SK-N-SH (cell line): ENCODE measurements around the gene BCL6B. TPM values are rescaled to one million over a fixed set of nuclear protein-coding genes. Genes with fewer than 3 reads are reported as not detected.

ENCODE experiments used
- CTCF ChIA-PET: fragments of 300-600, 350-600 bp; formaldehyde crosslinking; extraction: SDS; loops from one replicate; lab custom pipeline; 2021; lab: Yijun Ruan, JAX
- POLR2A ChIA-PET: fragments of 350-600 bp; sonication (Branson Sonifier 250); formaldehyde crosslinking; extraction: SDS; loops from one replicate; lab custom pipeline; 2020; ENCODE audit warnings: antibody characterized with exemption, inconsistent platforms; lab: Yijun Ruan, JAX
- DNase-seq: peaks from one replicate; pipeline ENCODE4 v3.0.0; 2012
- H2AFZ ChIP-seq: fragments of 200-600 bp; sonication (generic); 2 replicates; pipeline ENCODE4 v1.8.1; 2016; ENCODE audit warnings: antibody characterized with exemption, mild to moderate bottlenecking, low read depth
- H3F3A ChIP-seq: fragments of 200-600 bp; sonication (generic); replicated peaks from 2 replicates; pipeline ENCODE3; 2016; ENCODE audit warnings: antibody characterized with exemption, mild to moderate bottlenecking; ENCODE audit not compliant: insufficient read depth
- H3K27ac ChIP-seq, 2 experiments: fragments of 200-500 bp in 1 of 2; fragments of 200-600 bp in 1 of 2; sonication (Bioruptor generic) in 1 of 2; sonication (generic), shearing (Covaris generic) in 1 of 2; 2 replicates each; pipeline versions ENCODE4 v1.5.1 to v1.6.1; 2014 to 2016; ENCODE audit warnings: low read depth in 2 of 2, inconsistent platforms in 1 of 2, low read length in 1 of 2, mild to moderate bottlenecking in 1 of 2, mixed read lengths in 1 of 2
- H3K27me3 ChIP-seq: fragments of 200-600 bp; sonication (generic), shearing (Covaris generic); 2 replicates; pipeline ENCODE4 v1.6.1; 2016; ENCODE audit warnings: mixed run types; ENCODE audit not compliant: insufficient read depth
- H3K36me3 ChIP-seq, 2 experiments: fragments of 200-500 bp in 1 of 2; fragments of 200-600 bp in 1 of 2; sonication (Bioruptor generic) in 1 of 2; sonication (generic) in 1 of 2; replicated peaks in 1 of 2; 2 replicates each; pipeline versions ENCODE3 to v1.5.1; 2014 to 2016; ENCODE audit warnings: low read length in 1 of 2, mild to moderate bottlenecking in 1 of 2; ENCODE audit not compliant: insufficient read depth in 2 of 2, control insufficient read depth in 1 of 2
- H3K4me1 ChIP-seq, 2 experiments: fragments of 200-500 bp in 1 of 2; fragments of 200-600 bp in 1 of 2; sonication (Bioruptor generic) in 1 of 2; sonication (generic), shearing (Covaris generic) in 1 of 2; 2 replicates each; pipeline versions ENCODE4 v1.5.1 to v1.6.1; 2014 to 2016; ENCODE audit warnings: low read depth in 1 of 2, low read length in 1 of 2, mixed run types in 1 of 2; ENCODE audit not compliant: insufficient read depth in 2 of 2, control insufficient read depth in 1 of 2
- H3K4me2 ChIP-seq: fragments of 200-600 bp; sonication (generic), shearing (Covaris generic); 2 replicates; pipeline ENCODE4 v1.6.1; 2017; ENCODE audit warnings: mixed run types
- H3K4me3 ChIP-seq, 2 experiments: fragments of 200-500 bp in 1 of 2; fragments of 200-600 bp in 1 of 2; sonication (Bioruptor generic) in 1 of 2; sonication (generic), shearing (Covaris generic) in 1 of 2; 2 replicates each; pipeline versions ENCODE4 v1.5.1 to v1.8.1; 2014 to 2016; ENCODE audit warnings: low read depth in 2 of 2, inconsistent platforms in 1 of 2, low read length in 1 of 2, mild to moderate bottlenecking in 1 of 2, mixed read lengths in 1 of 2, moderate library complexity in 1 of 2
- H3K79me2 ChIP-seq: fragments of 200-600 bp; sonication (generic); 2 replicates; pipeline ENCODE4 v1.8.1; 2017; ENCODE audit warnings: mild to moderate bottlenecking; ENCODE audit not compliant: insufficient read depth
- H3K9ac ChIP-seq: fragments of 200-600 bp; sonication (generic); 2 replicates; pipeline ENCODE4 v1.6.1; 2017; ENCODE audit warnings: mixed run types
- H3K9me2 ChIP-seq: fragments of 200-600 bp; sonication (generic); 2 replicates; pipeline ENCODE4 v1.6.1; 2017; ENCODE audit warnings: mixed run types
- H3K9me3 ChIP-seq: fragments of 200-600 bp; sonication (generic); 2 replicates; pipeline ENCODE4 v1.6.1; 2017; ENCODE audit warnings: mixed run types, mild to moderate bottlenecking, moderate library complexity
- H4K20me1 ChIP-seq: fragments of 200-600 bp; sonication (generic); 2 replicates; pipeline ENCODE4 v1.6.1; 2017; ENCODE audit warnings: mild to moderate bottlenecking, mixed run types; ENCODE audit not compliant: insufficient read depth
- EP300 ChIP-seq, 2 experiments: IDR thresholded peaks; 2 replicates each; pipeline versions ENCODE4 v1.4.0 to v1.6.1; 2012; ENCODE audit warnings: borderline replicate concordance in 1 of 2, low read depth in 1 of 2, low read length in 1 of 2
- EZH2phosphoT487 ChIP-seq: fragments of 200-600 bp; sonication (generic); IDR thresholded peaks from 2 replicates; pipeline ENCODE4 v1.6.1; 2017; ENCODE audit warnings: low read depth, mixed run types, mild to moderate bottlenecking, antibody characterized with exemption, moderate library complexity, borderline replicate concordance
- FOSL2 ChIP-seq: IDR thresholded peaks from 2 replicates; pipeline ENCODE4 v1.4.0; 2012; ENCODE audit warnings: low read depth, mild to moderate bottlenecking, moderate library complexity, borderline replicate concordance
- FOXJ3 ChIP-seq: sonication (generic); formaldehyde crosslinking; IDR thresholded peaks from 2 replicates; pipeline ENCODE4 v1.5.1; 2020; ENCODE audit warnings: mild to moderate bottlenecking, missing genetic modification reagents
- FOXM1 ChIP-seq: IDR thresholded peaks from 2 replicates; pipeline ENCODE4 v1.4.0; 2012; ENCODE audit warnings: low read depth, mild to moderate bottlenecking
- GABPA ChIP-seq: IDR thresholded peaks from 2 replicates; pipeline ENCODE4 v1.4.0; 2012; ENCODE audit warnings: low read depth, mild to moderate bottlenecking
- GATA2 ChIP-seq: sonication (generic); formaldehyde crosslinking; IDR thresholded peaks from 2 replicates; pipeline ENCODE4 v1.5.0; 2020; ENCODE audit warnings: mild to moderate bottlenecking, missing genetic modification reagents
- IRF3 ChIP-seq: fragments of 150-350 bp; IDR thresholded peaks from 2 replicates; pipeline ENCODE4 v1.6.1; 2016; ENCODE audit warnings: mild to moderate bottlenecking, low read depth, low read length
- JUND ChIP-seq: IDR thresholded peaks from 2 replicates; pipeline ENCODE4 v1.4.0; 2012
- MAX ChIP-seq: IDR thresholded peaks from 2 replicates; pipeline ENCODE4 v1.4.0; 2012; ENCODE audit warnings: low read depth
- MEF2A ChIP-seq: IDR thresholded peaks from 2 replicates; pipeline ENCODE4 v1.4.0; 2012; ENCODE audit warnings: low read depth, borderline replicate concordance
- MXI1 ChIP-seq: IDR thresholded peaks from 2 replicates; pipeline ENCODE4 v1.6.1; 2012; ENCODE audit warnings: mild to moderate bottlenecking, low read depth, low read length, improper control_type of control experiment
- NFIC ChIP-seq: IDR thresholded peaks from 2 replicates; pipeline ENCODE4 v1.4.0; 2012; ENCODE audit warnings: borderline replicate concordance
- RAD21 ChIP-seq: IDR thresholded peaks from 2 replicates; pipeline ENCODE4 v1.6.1; 2012; ENCODE audit warnings: mild to moderate bottlenecking, low read length
- RCOR1 ChIP-seq: fragments of 150-350 bp; IDR thresholded peaks from 2 replicates; pipeline ENCODE4 v1.6.1; 2017; ENCODE audit warnings: antibody characterized with exemption, low read length
- RFX5 ChIP-seq: IDR thresholded peaks from 2 replicates; pipeline ENCODE4 v1.6.1; 2012; ENCODE audit warnings: mild to moderate bottlenecking, improper control_type of control experiment, low read length
- RXRA ChIP-seq: IDR thresholded peaks from 2 replicates; pipeline ENCODE4 v1.4.0; 2012; ENCODE audit warnings: low read depth, mild to moderate bottlenecking, borderline replicate concordance
- SIN3A ChIP-seq: IDR thresholded peaks from 2 replicates; pipeline ENCODE4 v1.6.1; 2012; ENCODE audit warnings: low read depth, mild to moderate bottlenecking, low read length, moderate library complexity, borderline replicate concordance
- SMC3 ChIP-seq: IDR thresholded peaks from 2 replicates; pipeline ENCODE4 v1.6.1; 2012; ENCODE audit warnings: low read depth, low read length, improper control_type of control experiment
- TCF12 ChIP-seq: IDR thresholded peaks from 2 replicates; pipeline ENCODE4 v1.4.0; 2012
- TEAD4 ChIP-seq: IDR thresholded peaks from 2 replicates; pipeline ENCODE4 v1.4.0; 2012; ENCODE audit warnings: mild to moderate bottlenecking, borderline replicate concordance; ENCODE audit not compliant: insufficient read depth
- USF2 ChIP-seq: fragments of 150-350 bp; IDR thresholded peaks from 2 replicates; pipeline ENCODE4 v1.6.1; 2017; ENCODE audit warnings: antibody characterized with exemption, low read length, low read depth, borderline replicate concordance
- YY1 ChIP-seq: IDR thresholded peaks from 2 replicates; pipeline ENCODE4 v1.4.0; 2012; ENCODE audit warnings: low read depth, mild to moderate bottlenecking
- WGBS: methylation state at CpG from one replicate; pipeline ENCODE4 v1.1.6; 2017; ENCODE audit warnings: low lambda C conversion rate; 5-methylcytosine and 5-hydroxymethylcytosine counted together
- polyA plus RNA-seq, 3 experiments: library from polyadenylated mRNA; depleted of rRNA; stranded (reverse); fragments of >200 nt; gene quantifications; 2 replicates each; pipeline ENCODE4 v1.2.3, GENCODE V29; 2012
- TF ChIP-seq, protein P1 (sequence below): IDR thresholded peaks from 2 replicates; pipeline ENCODE4 v1.4.0; 2012; ENCODE audit warnings: low read depth, borderline replicate concordance
- TF ChIP-seq, protein P2 (sequence below): fragments of 200-600 bp; sonication (generic); IDR thresholded peaks from 2 replicates; pipeline ENCODE4 v1.6.1; 2017; ENCODE audit warnings: antibody characterized with exemption, mild to moderate bottlenecking, moderate library complexity

BCL6B gene
- polyA plus RNA-seq, 1 of the 3 experiments (the other 2 are of a cell fraction) = 0.02 TPM

DNA sequence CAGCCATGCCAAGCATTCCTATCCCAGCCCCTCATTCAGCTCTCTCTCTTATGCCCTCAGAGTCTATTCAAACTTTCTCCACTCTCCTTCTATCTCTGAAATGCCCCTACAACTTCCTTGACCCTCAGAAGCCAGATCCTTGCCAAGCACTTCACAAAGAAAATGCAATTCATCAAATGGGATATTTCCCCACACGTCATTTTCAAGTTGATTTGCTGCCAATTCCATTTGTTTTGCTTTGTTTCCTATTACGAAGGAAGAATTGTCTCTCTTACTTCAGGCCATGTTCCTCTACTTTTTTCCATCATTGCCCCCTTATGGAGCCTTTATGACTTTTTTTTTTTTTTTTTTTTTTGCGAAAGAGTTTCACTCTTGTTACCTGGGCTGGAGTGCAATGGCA lies 36.2 kb upstream of the BCL6B start:
- H3K9ac ChIP-seq = no peak overlapping the region
- TF ChIP-seq EP300 (IDR thresholded peaks at IDR 0.05; ENCODE audit: borderline replicate concordance in 1 of 2, low read depth in 1 of 2, low read length in 1 of 2) (no peak), SMC3 (no peak), YY1 (no peak), JUND (no peak), EZH2phosphoT487 (no peak), FOSL2 (no peak), IRF3 (no peak), NFIC (no peak), TCF12 (no peak)

DNA sequence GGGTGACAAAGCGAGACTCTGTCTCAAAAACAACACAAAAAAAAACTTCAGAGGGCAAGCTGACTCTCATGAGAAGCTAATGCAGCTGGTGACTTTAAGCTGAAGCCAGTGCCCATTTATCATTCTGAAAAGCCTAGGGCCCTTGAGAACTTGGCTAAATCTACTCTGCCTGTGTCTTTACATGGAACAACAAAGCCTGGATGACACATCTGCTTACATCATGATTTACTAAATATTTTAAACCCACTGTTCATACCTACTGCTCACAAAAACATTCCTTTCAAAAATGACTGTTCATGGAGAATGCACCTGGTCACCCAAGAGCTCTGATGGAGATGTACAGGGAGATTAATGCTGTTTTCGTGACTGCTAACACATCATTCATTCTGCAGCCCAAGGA lies 33.1 kb upstream of the BCL6B start:
- H3F3A ChIP-seq = peaks cover 5% of the 10 kb centered on the region
- no peaks in the 10 kb centered on the region for H3K9me2 ChIP-seq
- no peak overlapping the region for H3K9ac ChIP-seq
- TF ChIP-seq RXRA = no peak
- TF ChIP-seq MAX = no peak
- TF ChIP-seq, protein P1, sequence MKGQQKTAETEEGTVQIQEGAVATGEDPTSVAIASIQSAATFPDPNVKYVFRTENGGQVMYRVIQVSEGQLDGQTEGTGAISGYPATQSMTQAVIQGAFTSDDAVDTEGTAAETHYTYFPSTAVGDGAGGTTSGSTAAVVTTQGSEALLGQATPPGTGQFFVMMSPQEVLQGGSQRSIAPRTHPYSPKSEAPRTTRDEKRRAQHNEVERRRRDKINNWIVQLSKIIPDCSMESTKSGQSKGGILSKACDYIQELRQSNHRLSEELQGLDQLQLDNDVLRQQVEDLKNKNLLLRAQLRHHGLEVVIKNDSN = no peak
- TF ChIP-seq, protein P2, sequence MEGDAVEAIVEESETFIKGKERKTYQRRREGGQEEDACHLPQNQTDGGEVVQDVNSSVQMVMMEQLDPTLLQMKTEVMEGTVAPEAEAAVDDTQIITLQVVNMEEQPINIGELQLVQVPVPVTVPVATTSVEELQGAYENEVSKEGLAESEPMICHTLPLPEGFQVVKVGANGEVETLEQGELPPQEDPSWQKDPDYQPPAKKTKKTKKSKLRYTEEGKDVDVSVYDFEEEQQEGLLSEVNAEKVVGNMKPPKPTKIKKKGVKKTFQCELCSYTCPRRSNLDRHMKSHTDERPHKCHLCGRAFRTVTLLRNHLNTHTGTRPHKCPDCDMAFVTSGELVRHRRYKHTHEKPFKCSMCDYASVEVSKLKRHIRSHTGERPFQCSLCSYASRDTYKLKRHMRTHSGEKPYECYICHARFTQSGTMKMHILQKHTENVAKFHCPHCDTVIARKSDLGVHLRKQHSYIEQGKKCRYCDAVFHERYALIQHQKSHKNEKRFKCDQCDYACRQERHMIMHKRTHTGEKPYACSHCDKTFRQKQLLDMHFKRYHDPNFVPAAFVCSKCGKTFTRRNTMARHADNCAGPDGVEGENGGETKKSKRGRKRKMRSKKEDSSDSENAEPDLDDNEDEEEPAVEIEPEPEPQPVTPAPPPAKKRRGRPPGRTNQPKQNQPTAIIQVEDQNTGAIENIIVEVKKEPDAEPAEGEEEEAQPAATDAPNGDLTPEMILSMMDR = no peak
- no peak for TF ChIP-seq SIN3A
- TF ChIP-seq RAD21 = no peak
- no peak for TF ChIP-seq NFIC
- TF ChIP-seq EZH2phosphoT487 = no peak
- no peak for TF ChIP-seq RCOR1
- no peak for TF ChIP-seq TEAD4
- no peak for TF ChIP-seq MXI1
- TF ChIP-seq EP300 (IDR thresholded peaks at IDR 0.05; ENCODE audit: borderline replicate concordance in 1 of 2, low read depth in 1 of 2, low read length in 1 of 2) = no peak
- no peak for TF ChIP-seq USF2
- TF ChIP-seq GATA2 (CRISPR knock-in tag) = no peak
- no peak for TF ChIP-seq TCF12
- no peak for TF ChIP-seq RFX5
- no peak for TF ChIP-seq FOXJ3 (CRISPR knock-in tag)
- no peak for TF ChIP-seq FOXM1
- TF ChIP-seq GABPA = no peak
- TF ChIP-seq MEF2A = no peak
- TF ChIP-seq, all 33 proteins: peak for 0
- Histone ChIP-seq H2AFZ (no peak overlapping the region), H3K4me1 (no peaks in the 10 kb centered on the region), H3K4me2 (no peak overlapping the region), H3K4me3 (no peak overlapping the region), H3K79me2 (no peaks in the 10 kb centered on the region), H3K27me3 (no peaks in the 10 kb centered on the region), H4K20me1 (no peaks in the 10 kb centered on the region), H3K9me3 (no peaks in the 10 kb centered on the region), H3K27ac (no peak overlapping the region), H3K36me3 (no peaks in the 10 kb centered on the region)
- ChIA-PET CTCF (interaction anchor here (1.0 to 2.1 kb wide), 3 partner anchors 15 to 146 kb away, joined by 4 to 9 read pairs (median 4); no protein-coding TSS in a partner anchor), POLR2A (no interaction called here)
- 38% methylated on average over 2 of the region's 2 CpGs for WGBS
- no peak for DNase-seq

More for the DNA sequence above, 36.2 kb upstream of the BCL6B start:
- Histone ChIP-seq H3F3A (no peaks in the 10 kb centered on the region), H3K4me2 (no peak overlapping the region), H3K27me3 (no peaks in the 10 kb centered on the region), H4K20me1 (no peaks in the 10 kb centered on the region), H3K9me3 (no peaks in the 10 kb centered on the region), H3K79me2 (no peaks in the 10 kb centered on the region), H3K4me3 (no peak overlapping the region), H3K27ac (no peak overlapping the region), H3K36me3 (no peaks in the 10 kb centered on the region), H3K9me2 (no peaks in the 10 kb centered on the region), H2AFZ (no peak overlapping the region), H3K4me1 (no peaks in the 10 kb centered on the region)
- CTCF ChIA-PET = no interaction called here
- no peak for DNase-seq
- 69% methylated on average over 3 of the region's 3 CpGs for WGBS
- POLR2A ChIA-PET = no interaction called here
